ENCODE data around the gene SKIDA1.
"Not testable (repeated sequence)": the region's sequence is repeated elsewhere in the genome, so short reads cannot be mapped to it uniquely, and the experiment has no call there.

SKIDA1 gene

GRCh38 chr10:21525367-21526187, at the start of gene SKIDA1:
SKIDA1 (minus strand) TSS chr10:21525682; CDS start chr10:21517822, 7,860 bp downstream.
- DNase-seq = peak; percentile 84

- not testable (repeated sequence) for DNase-seq
These were observed 49.0 kb upstream of the SKIDA1 start for GRCh38 chr10:21574514-21574913.

GRCh38 chr10:21572578-21572977, 47.1 kb upstream of the SKIDA1 start:
- DNase-seq = no peak

GRCh38 chr10:21570761-21571521, 45.5 kb upstream of the SKIDA1 start:
- no peak for DNase-seq

GRCh38 chr10:21558984-21559383, 33.5 kb upstream of the SKIDA1 start:
- not testable (repeated sequence) for DNase-seq

GRCh38 chr10:21556527-21556926, 31.0 kb upstream of the SKIDA1 start:
- no peak for DNase-seq

GRCh38 chr10:21552638-21553037, 27.2 kb upstream of the SKIDA1 start:
- no peak for DNase-seq

GRCh38 chr10:21547246-21547645, 21.8 kb upstream of the SKIDA1 start:
- DNase-seq = no peak

GRCh38 chr10:21540701-21541100, 15.2 kb upstream of the SKIDA1 start:
- DNase-seq = not testable (repeated sequence)

- DNase-seq = no peak
These were observed 11.4 kb upstream of the SKIDA1 start for GRCh38 chr10:21536874-21537273.

GRCh38 chr10:21535976-21536375, 10.5 kb upstream of the SKIDA1 start:
- not testable (repeated sequence) for DNase-seq

GRCh38 chr10:21535494-21535965, 10.0 kb upstream of the SKIDA1 start:
- DNase-seq = no peak

GRCh38 chr10:21534604-21535493, 9.4 kb upstream of the SKIDA1 start:
- DNase-seq = peak; percentile 77

- DNase-seq = no peak
These were observed 8.8 kb upstream of the SKIDA1 start for GRCh38 chr10:21534280-21534586.

- peak; percentile 93 for DNase-seq
These were observed 8.2 kb upstream of the SKIDA1 start, which contains the start of gene MLLT10 for GRCh38 chr10:21533467-21534279. MLLT10 (plus strand) TSS chr10:21534232; CDS start chr10:21534645, 413 bp downstream.

- DNase-seq = no peak
These were observed 7.4 kb upstream of the SKIDA1 start for GRCh38 chr10:21532694-21533466.

GRCh38 chr10:21531164-21531563, 5.7 kb upstream of the SKIDA1 start:
- no peak for DNase-seq

- DNase-seq = no peak
These were observed 5.2 kb upstream of the SKIDA1 start for GRCh38 chr10:21530641-21531040.

- DNase-seq = no peak
These were observed 4.7 kb upstream of the SKIDA1 start for GRCh38 chr10:21530168-21530567.

GRCh38 chr10:21529032-21529910, 3.8 kb upstream of the SKIDA1 start:
- DNase-seq = no peak
